Activated T-cell treated with anti-CD3 and anti-CD28 coated beads, Interleukin-2, amount 50 U/mL, for 1 hour (primary cell): ENCODE data around the gene LTC4S.
"Not testable (repeated sequence)": the region's sequence is repeated elsewhere in the genome, so short reads cannot be mapped to it uniquely, and the experiment has no call there.

Experiments used
- DNase-seq: peaks from one replicate; pipeline ENCODE4 v3.0.0-alpha.2; 2020

Gene LTC4S

GRCh38 chr5:179827680-179828079 is 33.9 kb downstream of the LTC4S start:
- DNase-seq: no peak

GRCh38 chr5:179828756-179829421 is 35.1 kb downstream of the LTC4S start:
- no peak for DNase-seq

- no peak for DNase-seq
Observed at GRCh38 chr5:179829732-179830435, 36.1 kb downstream of the LTC4S start.

GRCh38 chr5:179830818-179831468 is 37.2 kb downstream of the LTC4S start:
- DNase-seq: no peak

GRCh38 chr5:179832039-179832745 is 38.4 kb downstream of the LTC4S start:
- DNase-seq: no peak

- no peak for DNase-seq
Observed at GRCh38 chr5:179833056-179833708, 39.4 kb downstream of the LTC4S start.

GRCh38 chr5:179833709-179834070 is 39.9 kb downstream of the LTC4S start:
- no peak for DNase-seq

- no peak for DNase-seq
Observed at GRCh38 chr5:179834120-179834519, 40.3 kb downstream of the LTC4S start.

GRCh38 chr5:179834871-179835270 is 41.1 kb downstream of the LTC4S start:
- DNase-seq: not testable (repeated sequence)

- DNase-seq: peak; percentile 51
Observed at GRCh38 chr5:179836225-179837019, 42.6 kb downstream of the LTC4S start.

GRCh38 chr5:179837076-179838011 is 43.6 kb downstream of the LTC4S start:
- no peak for DNase-seq

GRCh38 chr5:179839328-179840256 is 45.8 kb downstream of the LTC4S start:
- DNase-seq: no peak

- DNase-seq: no peak
Observed at GRCh38 chr5:179840321-179840720, 46.5 kb downstream of the LTC4S start.

GRCh38 chr5:179840766-179841165 is 47.0 kb downstream of the LTC4S start:
- no peak for DNase-seq

GRCh38 chr5:179841621-179842020 is 47.8 kb downstream of the LTC4S start:
- no peak for DNase-seq
